NCI-H1105 (cell line): ENCODE measurements around the gene PTPRN2.
"Not testable (repeated sequence)": the region's sequence is repeated elsewhere in the genome, so short reads cannot be mapped to it uniquely, and the experiment has no call there.

ENCODE experiments used
- DNase-seq: peaks from one replicate; lab custom pipeline; 2025; lab: John Stamatoyannopoulos, UW

The PTPRN2 gene

GRCh38 chr7:158302274-158303070, 285.2 kb downstream of the PTPRN2 start:
- DNase-seq, result no peak

GRCh38 chr7:158301207-158301606, 286.4 kb downstream of the PTPRN2 start:
- DNase-seq, result no peak

- DNase-seq, result no peak
Observed at GRCh38 chr7:158300427-158300826, 287.2 kb downstream of the PTPRN2 start.

- no peak for DNase-seq
Observed at GRCh38 chr7:158299607-158300006, 288.0 kb downstream of the PTPRN2 start.

GRCh38 chr7:158296798-158297104, 290.9 kb downstream of the PTPRN2 start:
- DNase-seq, result no peak

GRCh38 chr7:158295966-158296797, 291.4 kb downstream of the PTPRN2 start:
- no peak for DNase-seq

GRCh38 chr7:158294468-158295215, 293.0 kb downstream of the PTPRN2 start:
- not testable (repeated sequence) for DNase-seq

GRCh38 chr7:158292948-158293347, 294.7 kb downstream of the PTPRN2 start:
- no peak for DNase-seq

- no peak for DNase-seq
Observed at GRCh38 chr7:158291998-158292397, 295.6 kb downstream of the PTPRN2 start.

- DNase-seq, result no peak
Observed at GRCh38 chr7:158289761-158290523, 297.7 kb downstream of the PTPRN2 start.

GRCh38 chr7:158289231-158289630, 298.4 kb downstream of the PTPRN2 start:
- DNase-seq, result no peak

GRCh38 chr7:158286210-158286609, 301.4 kb downstream of the PTPRN2 start:
- no peak for DNase-seq

GRCh38 chr7:158285383-158285770, 302.2 kb downstream of the PTPRN2 start:
- DNase-seq, result no peak

GRCh38 chr7:158284617-158285382, 302.8 kb downstream of the PTPRN2 start:
- no peak for DNase-seq

GRCh38 chr7:158284121-158284520, 303.5 kb downstream of the PTPRN2 start:
- no peak for DNase-seq

GRCh38 chr7:158283016-158283974, 304.3 kb downstream of the PTPRN2 start:
- no peak for DNase-seq

- DNase-seq, result no peak
Observed at GRCh38 chr7:158282461-158283001, 305.1 kb downstream of the PTPRN2 start.

- no peak for DNase-seq
Observed at GRCh38 chr7:158281441-158281840, 306.2 kb downstream of the PTPRN2 start.

- DNase-seq, result no peak
Observed at GRCh38 chr7:158280448-158281144, 307.0 kb downstream of the PTPRN2 start.
